GM18502 (cell line): ENCODE results near the gene SLC38A3.
"Not testable (repeated sequence)": the region's sequence is repeated elsewhere in the genome, so short reads cannot be mapped to it uniquely, and the experiment has no call there.

ENCODE experiments used
- ATAC-seq: cut with Tn5 transposase; IDR thresholded peaks from one replicate; pipeline ENCODE4 v1.9.1; 2021; ENCODE audit warnings: mild to moderate bottlenecking; ENCODE audit not compliant: unreplicated experiment, poor library complexity

Gene SLC38A3

DNA sequence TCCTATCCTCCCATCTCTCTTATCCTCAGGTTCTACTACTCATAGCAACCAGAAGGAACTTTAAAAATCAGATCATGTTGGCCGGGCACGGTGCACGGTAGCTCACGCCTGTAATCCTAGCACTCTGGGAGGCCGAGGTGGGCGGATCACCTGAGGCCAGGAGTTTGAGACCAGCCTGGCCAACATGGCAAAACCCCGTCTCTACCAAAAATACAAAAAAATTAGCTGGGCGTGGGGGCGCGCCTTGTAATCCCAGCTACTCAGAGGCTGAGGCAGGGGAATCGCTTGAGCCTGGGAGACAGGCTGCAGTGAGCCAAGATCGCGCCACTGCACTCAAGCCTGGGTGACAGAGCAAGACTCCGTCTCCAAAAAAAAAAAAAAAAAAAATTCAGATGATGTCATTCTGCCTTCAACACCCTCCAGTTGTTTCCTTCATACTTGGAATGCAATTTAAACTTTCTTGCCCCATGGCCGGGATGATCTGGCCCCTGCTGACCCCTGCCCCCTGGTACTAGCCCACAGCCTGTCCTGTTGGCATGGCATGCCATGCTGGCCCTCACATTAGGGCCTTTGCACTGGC lies 23.2 kb downstream of the SLC38A3 start:
- not testable (repeated sequence) for ATAC-seq

DNA sequence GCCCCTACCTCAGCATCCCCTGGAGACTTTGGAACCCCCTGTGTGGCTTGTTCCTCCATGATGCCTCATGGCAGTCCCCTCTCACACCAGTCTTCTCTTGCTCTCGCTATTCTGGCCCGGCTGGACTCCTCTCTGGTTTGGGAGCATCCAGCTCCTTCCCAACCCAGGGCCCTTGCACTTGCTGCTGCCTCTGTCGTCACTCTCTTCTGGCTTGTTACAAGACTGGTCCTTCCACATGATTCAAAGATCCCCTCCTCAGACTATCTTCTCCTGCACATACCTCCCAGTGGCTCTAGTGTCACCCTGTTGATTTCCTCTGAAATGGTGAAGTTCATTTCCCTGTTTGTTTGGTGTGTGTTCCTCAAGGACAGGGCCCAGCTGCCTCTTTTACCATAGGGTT lies 24.4 kb downstream of the SLC38A3 start:
- no peak for ATAC-seq

GRCh38 chr3:50230104-50230793 lies 25.2 kb downstream of the SLC38A3 start:
- no peak for ATAC-seq

DNA sequence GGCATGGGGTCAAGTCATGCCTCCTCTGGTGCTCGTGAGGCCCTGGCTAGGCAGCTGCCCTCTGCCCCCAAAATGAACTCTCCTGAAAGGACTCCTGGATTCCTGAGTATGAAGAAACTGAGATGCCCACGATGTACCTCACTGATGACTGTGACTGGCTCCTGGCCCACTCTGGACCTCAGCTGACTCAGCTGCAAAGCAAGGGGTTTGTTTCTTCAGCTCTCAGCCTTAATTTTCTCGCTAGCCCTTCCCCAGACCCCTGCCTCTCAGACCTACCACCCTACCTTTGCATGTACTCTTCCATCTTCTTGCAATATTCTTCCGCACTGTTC lies 25.7 kb downstream of the SLC38A3 start:
- ATAC-seq: no peak

DNA sequence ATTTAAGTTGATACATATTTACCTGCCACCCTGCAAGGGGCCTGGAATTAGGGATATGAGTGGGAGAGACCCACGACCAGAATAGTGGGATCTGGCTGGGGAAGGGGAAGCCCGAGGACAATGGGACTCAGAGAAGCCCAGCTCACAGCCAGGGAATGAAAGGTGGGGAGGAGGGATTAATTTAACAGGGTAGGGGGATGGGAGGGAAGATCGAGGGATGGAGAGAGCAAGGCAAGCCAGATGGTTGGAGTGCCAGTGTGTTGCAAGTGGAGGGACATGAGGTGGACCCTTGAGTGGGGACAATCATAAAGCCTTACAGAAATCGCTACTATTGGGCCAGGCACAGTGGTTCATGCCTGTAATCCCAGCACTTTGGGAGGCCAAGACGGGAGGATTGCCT lies 26.5 kb downstream of the SLC38A3 start:
- ATAC-seq: no peak

GRCh38 chr3:50232303-50232702 lies 27.2 kb downstream of the SLC38A3 start:
- no peak for ATAC-seq

- no peak for ATAC-seq
Measured at GRCh38 chr3:50233176-50233575, 28.1 kb downstream of the SLC38A3 start.

GRCh38 chr3:50235716-50236483 lies 30.8 kb downstream of the SLC38A3 start, which contains the start of gene GNAI2:
Gene GNAI2 (plus strand): TSS chr3:50236204. CDS start chr3:50236336, 132 bp downstream.
- ATAC-seq: peak; percentile 90

DNA sequence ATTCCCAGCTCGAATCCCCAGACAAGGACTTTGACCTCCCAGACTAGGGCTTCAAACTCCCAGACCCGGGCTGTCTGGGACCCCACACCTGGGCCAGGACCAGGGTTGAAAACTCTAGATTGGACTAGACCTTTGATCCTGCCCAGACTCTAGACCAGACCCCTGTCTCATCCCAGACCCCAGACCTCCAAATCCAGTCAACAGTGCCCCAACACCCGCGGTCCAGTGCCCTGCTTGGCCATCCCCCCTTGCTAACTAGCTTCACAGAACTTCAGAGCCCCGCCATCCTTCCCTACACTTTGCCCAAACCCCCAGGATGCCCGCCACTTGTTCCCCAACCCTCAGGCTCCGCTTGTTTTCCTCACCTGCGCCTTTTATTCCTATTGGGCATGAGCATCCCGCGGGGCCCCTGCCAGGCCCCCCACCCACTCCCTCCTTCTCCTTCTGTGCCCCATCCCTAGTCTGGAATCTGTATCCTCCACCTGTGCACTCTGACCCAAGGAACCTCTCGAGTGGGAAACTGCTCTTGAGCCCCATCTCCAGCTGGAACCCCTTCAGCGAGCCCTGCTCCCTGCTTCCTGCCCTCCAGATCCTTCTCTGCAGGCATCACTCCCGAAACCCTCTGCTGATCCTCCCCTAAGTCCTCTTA lies 31.5 kb downstream of the SLC38A3 start:
- ATAC-seq: no peak

DNA sequence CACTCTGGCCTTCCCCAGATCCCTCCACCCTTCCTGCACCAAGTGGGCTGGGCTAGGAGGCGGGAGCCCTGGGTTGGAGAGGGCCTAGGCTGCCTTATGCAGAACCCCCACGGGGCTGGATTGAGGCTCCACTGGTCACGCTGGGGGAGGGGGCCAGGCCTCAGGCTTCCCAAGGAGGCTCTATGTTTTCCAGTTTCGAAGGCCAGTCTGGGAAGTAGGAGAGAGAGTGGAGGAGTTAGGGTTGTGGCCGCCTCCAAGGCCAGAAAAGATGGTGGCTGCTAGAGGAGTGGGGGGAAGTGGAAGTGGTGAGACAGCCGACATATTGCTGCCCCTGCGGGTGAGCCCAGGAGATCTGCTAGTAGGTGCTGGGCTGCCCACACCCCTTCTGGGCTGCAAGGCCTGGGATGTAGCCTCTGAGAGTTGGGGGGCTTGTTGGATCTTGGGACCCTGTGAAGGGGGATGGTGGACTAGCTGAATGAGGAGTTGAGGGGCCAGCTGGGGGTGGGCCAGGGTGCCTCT lies 32.1 kb downstream of the SLC38A3 start:
- no peak for ATAC-seq

- ATAC-seq: peak; percentile 26
Measured at GRCh38 chr3:50237754-50238548, 32.9 kb downstream of the SLC38A3 start.

- ATAC-seq: no peak
Measured at GRCh38 chr3:50238549-50239026, 33.5 kb downstream of the SLC38A3 start.

DNA sequence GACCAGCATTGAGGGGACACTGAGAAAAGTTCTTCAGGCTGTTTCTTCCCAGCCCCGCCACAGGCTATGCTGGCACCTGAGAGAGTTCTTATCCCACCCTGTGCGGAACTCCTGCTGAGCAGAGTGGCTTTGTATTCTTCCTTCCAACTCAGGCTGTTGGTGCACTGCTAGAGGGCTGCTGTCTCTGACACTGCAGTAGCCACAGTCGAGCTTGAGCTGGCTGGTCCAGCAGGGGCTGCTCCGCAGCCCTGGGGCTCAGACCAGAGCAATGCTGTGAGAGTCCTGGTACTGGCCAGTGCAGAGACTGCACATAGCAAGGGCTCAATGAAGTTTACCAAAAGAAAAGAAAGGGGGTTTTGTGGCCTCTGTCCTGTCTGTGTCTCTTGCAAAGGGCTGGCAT lies 34.6 kb downstream of the SLC38A3 start:
- no peak for ATAC-seq

GRCh38 chr3:50241163-50241562 lies 36.1 kb downstream of the SLC38A3 start:
- ATAC-seq: no peak

DNA sequence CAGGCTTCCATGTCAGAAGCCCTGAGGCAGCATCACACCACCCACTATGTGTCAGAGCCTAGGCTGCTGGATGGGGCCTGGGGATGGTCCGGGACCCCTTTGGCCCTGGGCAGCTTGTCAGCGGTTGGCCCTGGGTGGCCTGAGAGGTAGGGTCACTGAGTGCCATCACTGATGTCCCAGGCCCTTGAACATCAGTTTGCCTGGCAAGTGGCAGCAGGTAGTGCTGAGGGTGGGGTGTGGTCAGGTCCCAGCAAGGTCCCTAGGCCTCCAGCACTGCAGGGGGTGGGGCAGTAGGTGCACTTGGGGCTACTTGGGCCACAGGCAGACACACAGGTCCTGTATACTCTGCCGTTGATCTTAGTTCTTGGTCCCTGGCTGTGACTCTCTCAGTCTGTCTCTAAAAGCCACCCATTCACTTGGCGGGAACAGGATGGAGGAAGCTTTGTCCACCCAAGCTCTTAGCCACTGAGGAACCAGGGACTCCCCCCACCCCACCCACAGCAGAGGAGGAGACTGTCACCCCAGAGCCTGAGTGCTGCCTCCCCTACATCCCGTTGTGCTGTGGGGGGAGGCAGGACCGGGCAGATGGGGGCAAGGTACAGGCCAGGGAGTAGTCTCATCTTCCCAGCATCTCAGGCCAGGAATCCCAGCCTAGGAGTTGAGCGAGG lies 36.8 kb downstream of the SLC38A3 start:
- ATAC-seq: no peak

DNA sequence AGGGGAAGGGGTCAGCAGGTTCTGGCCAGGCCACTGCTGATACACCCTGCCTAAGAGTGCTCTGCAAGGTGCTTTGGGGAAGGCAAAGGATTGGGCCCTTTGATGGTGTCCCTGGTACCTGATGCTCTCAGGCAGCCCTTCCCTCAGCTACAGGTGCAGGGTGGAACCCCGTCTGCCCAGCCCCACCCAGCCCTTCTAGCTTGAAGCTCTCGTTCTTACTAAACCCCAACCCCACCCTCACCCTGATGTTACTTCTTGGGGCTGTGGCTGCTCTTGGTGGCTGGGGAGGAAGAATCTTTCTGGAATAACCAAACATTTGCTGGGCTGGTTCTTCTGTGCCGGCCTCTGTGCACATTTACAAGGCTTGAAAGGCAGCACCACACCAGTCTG lies 37.3 kb downstream of the SLC38A3 start:
- ATAC-seq: no peak

DNA sequence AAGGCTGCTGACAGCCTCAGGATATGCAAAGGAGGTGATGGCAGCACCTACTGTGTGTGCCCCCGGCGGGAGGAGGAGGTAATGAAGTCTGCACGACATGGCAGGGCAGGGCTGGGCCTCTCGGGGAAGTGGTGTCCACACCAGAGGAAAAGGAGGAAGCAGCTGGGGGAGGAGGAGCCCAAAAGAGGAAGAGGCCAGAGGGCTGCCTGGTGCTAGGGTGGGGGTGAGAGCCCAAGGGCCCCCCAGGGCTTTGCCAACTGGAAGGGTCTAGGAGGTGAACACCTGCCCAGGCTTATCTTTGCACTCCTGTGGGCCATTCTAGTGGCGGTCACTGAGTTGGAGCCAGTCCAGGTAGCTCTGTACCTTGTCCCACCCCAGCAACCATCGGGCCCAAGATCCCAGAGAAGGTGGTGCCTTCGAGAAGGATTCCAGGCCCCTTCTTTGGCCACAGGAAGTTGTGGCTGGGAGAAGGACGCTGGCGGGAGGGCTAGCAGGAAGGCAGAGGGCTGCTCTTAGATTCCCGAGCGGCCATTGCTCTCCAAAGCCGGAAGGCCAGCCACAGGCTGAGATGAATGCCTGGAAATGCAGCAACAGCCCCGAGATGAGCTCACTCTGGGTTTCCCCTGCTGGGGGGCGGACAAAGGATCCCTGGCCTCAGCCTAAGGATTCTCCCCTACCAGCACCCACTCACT lies 37.9 kb downstream of the SLC38A3 start:
- ATAC-seq: no peak

GRCh38 chr3:50243543-50243895 lies 38.4 kb downstream of the SLC38A3 start:
- ATAC-seq: no peak

GRCh38 chr3:50244813-50245212 lies 39.7 kb downstream of the SLC38A3 start:
- not testable (repeated sequence) for ATAC-seq
